ENCODE results near the gene APOC4.

GRCh38 chr19:44905437-44906160 is 36.4 kb upstream of the APOC4 start, which contains the start of gene APOE:
- TF ChIP-seq POLR2A (IDR thresholded peaks at IDR 0.05), result peak; percentile 71 to 90
- TF ChIP-seq CTCF (IDR thresholded peaks at IDR 0.05), result no peak
